Activated CD4-positive, alpha-beta T cell treated with anti-CD3 and anti-CD28 coated beads, Interleukin-2, amount 50 U/mL, for 1 hour (primary cell): ENCODE results near the gene PIEZO2.
"Not testable (repeated sequence)": the region's sequence is repeated elsewhere in the genome, so short reads cannot be mapped to it uniquely, and the experiment has no call there.

Source experiments
- DNase-seq: peaks from one replicate; pipeline ENCODE4 v3.0.0-alpha.2; 2020

Gene PIEZO2

GRCh38 chr18:11149441-11150270 is at the start of gene PIEZO2:
PIEZO2 (minus strand) TSS chr18:11149569; CDS start chr18:11148588, 981 bp downstream.
- DNase-seq: no peak

GRCh38 chr18:11183637-11184036 is 34.3 kb upstream of the PIEZO2 start:
- no peak for DNase-seq

DNA sequence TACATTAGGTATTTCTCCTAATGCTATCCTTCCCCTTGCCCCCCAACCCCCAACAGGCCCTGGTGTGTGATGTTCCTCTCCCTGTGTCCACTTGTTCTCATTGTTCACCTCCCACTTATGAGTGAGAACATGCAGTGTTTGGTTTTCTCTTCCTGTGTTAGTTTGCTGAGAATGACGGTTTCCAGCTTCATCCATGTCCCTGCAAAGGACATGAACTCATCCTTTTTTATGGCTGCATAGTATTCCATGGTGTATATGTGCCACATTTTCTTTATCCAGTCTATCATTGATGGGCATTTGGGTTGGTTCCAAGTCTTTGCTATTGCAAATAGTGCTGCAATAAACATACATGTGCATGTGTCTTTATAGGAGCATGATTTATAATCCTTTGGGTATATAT is 32.3 kb upstream of the PIEZO2 start:
- not testable (repeated sequence) for DNase-seq

- no peak for DNase-seq
These were observed 30.7 kb upstream of the PIEZO2 start for GRCh38 chr18:11179959-11180519.

DNA sequence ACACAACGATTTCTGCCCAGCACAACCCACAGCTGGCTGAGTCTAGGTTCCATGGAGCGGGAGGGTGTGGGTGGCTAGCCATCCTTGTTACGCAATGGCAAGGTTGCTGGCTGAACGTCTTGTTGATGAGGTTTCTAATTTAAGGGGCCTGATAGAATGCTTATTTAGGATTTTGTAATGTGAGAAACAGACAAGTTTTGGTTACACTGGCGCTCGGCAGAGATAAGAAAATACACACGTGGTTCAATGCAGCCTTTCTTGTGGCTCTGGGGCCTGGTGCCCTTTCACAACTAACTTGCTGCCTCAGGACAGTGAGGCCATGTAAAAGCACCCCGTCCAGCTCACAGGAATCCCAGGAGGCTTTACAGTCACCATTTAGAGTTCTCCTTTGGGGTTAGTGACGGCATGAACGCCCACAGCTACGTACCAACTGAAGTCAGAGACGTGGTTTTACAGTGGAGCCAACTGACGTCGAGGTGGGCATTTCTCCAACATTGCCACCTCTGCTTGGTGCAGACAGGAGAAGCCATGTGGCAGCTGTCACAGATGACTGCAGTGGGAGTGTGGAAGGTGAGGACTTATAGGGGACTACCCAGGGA is 29.7 kb upstream of the PIEZO2 start:
- no peak for DNase-seq

DNA sequence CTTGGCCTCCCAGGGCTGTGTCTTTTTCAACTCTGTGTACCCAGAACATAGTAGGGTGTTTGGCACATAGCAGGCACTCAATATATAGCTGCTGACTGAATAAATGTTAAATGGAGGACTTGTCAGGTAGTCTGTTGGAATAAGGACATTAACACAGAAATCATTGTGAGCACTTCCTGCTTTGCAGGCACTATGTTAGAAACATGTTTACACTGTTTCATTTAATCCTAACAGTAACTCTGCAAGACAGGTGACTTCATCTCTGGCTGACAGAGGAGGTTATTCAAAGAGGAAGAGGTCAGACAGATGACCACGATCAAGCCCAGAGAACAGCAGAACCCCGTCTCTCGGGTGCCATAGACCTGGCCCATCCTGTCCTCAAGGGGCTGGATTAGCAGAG is 28.0 kb upstream of the PIEZO2 start:
- no peak for DNase-seq

GRCh38 chr18:11176481-11176881 is 27.1 kb upstream of the PIEZO2 start:
- DNase-seq: no peak

DNA sequence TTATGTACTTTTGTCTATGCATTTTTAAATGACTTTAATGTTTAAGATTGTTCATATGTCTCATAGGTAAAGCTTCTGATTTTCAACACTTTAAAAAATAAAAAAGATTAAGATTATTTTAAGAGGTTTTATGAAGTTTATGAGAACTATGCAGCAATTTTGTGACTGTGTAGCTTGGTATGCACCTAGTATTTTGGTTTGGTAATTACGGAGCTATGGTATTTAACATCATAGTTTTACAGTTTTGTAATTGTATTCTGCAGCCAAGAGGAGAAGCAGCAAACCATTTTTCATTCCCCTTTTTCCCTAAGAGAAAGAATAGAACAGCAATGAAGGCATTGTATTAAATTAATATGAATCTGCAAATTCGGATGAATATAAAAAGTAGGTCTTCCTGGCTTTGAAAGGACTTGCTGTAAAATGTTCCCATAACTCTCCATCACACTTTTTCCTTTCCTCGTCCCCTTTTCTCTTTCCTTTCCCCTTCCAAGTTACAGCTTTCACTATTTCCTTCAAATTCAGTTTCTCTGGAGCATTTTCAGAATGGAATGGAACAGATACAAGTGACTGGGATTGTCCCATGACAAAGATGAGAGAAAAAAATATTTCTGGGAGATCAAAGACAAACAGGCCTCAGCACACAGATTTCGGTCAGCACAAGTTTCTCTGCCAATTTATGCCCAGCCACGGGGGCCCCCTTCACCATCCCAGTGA is 26.1 kb upstream of the PIEZO2 start:
- DNase-seq: no peak

DNA sequence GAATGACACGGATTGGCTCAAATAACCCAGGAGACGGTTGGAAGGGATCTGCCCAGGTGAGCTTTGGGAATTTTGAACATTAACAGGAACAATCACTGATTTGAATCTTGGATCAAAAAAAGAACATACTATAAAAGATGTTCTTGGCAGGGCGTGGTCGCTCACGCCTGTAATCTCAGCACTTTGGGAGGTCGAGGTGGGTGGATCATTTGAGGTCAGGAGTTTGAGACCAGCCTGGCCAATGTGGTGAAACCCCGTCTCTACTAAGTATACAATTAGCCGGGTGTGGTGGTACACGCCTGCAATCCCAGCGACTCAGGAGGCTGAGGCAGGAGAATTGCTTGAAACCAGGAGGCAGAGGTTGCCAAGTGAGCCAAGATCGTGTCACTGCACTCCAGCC is 24.8 kb upstream of the PIEZO2 start:
- not testable (repeated sequence) for DNase-seq

- DNase-seq: no peak
These were observed 18.4 kb upstream of the PIEZO2 start for GRCh38 chr18:11167778-11168177.

DNA sequence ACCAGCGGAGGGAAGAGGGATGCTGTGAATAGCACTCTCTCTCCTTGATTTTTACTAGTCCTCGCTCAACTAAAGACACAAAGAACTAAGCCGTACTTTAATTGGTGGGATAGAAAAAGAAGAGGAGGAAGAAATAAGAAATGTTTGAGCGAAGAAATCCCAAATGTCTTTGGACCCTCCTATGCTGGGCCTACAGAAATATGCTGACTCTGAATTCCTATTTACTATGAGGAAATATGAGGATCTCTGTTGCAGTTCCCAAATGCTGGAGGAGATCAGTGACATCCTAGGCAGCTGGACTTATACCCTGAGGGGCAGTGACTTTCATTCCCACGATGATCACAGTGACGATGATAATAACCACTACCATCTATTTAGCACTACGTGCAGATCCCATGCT is 16.6 kb upstream of the PIEZO2 start:
- DNase-seq: no peak

DNA sequence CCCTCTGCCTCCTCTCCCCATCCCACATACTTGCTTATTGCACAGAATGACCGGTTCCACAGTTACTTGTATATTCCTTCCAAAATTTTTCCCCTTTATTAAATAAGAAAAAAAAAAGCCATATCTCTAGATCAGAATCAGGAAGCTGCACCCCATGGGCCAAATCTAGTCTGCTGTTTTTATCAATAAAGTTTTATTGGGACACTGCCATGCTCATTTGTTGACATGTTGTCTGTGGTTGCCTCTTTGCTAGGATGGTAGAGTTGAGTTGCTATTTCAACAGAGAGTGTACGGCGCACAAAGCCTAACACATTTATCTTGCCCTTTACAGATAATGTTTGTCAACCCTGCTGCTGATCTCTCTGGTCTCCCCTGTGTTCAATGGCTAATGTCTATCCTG is 15.8 kb upstream of the PIEZO2 start:
- DNase-seq: no peak

- no peak for DNase-seq
These were observed 14.3 kb upstream of the PIEZO2 start for GRCh38 chr18:11163665-11164064.

GRCh38 chr18:11162889-11163288 is 13.5 kb upstream of the PIEZO2 start:
- no peak for DNase-seq

DNA sequence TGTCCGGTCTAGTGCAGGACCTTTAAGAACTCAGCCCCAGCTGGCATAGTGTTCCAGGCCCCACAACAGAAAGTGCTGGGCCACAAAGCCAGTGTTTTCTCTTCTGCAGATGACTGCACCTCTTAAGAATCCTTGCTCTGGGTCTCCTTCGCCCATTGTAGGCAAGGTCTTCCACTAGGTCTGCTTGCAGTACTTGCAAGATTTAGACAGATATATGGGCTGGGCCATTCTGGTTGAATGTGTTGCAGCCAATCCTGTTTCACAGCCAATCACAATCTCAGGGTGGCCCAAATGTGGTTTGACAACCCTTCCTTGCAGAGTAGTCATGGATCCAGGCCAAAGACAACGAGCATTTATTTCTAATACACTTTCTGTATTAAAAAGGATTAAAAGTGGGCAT is 13.1 kb upstream of the PIEZO2 start:
- no peak for DNase-seq

- DNase-seq: no peak
These were observed 10.9 kb upstream of the PIEZO2 start for GRCh38 chr18:11160313-11160712.

DNA sequence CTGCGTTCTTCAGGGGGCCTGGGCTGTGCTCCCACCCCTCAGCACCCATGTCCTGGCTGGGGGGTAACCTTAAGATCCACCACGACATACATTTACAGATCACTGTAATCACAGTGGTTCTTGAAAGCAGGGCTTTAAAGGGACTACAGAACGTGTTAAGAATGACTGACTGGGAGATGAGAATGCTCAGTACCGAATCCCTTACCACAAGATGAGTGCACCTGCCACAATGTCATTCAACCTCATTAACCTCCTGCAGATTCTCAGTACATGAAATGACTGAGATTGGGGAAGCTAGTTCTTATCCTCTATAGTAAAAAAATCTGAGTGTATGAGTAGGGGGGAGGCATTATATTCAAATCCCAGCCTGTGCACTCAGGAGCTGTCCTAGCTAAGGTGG is 10.5 kb upstream of the PIEZO2 start:
- no peak for DNase-seq

- no peak for DNase-seq
These were observed 7.6 kb upstream of the PIEZO2 start for GRCh38 chr18:11156978-11157377.

DNA sequence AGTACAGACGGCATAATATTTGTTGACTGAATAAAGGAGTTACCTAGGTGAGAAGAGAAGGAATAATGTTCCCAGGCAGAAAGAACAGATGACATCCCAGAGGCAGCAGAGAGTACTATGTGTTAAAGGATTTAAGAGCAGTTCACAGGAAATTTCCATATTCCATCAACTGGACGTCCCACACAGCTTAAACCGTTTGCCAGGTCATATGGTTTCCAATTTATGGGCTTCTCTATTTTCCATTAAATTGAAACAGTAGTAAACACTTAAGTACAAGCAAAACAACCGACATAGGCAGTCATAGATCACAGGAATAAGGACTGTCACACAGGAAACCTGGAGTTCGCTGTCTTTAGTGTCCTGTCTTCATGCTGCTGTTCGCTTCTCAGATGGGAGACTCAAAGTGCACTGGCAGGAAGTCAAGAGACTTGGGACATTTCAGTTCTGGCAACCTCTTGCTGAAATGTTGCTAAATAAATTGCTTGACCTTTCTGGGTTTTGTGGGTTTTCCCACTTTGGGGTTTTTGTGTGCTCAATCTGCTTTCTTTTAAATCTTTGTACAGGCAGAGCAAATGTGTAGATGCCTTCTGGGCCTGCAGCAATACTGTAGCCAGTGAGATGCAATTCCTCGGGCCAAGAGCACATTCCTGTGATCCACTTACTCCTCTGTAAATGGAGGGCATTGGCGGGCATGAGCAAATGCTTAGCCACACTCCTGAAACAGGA is 5.8 kb upstream of the PIEZO2 start:
- DNase-seq: no peak

- DNase-seq: no peak
These were observed 5.1 kb upstream of the PIEZO2 start for GRCh38 chr18:11154368-11154989.

DNA sequence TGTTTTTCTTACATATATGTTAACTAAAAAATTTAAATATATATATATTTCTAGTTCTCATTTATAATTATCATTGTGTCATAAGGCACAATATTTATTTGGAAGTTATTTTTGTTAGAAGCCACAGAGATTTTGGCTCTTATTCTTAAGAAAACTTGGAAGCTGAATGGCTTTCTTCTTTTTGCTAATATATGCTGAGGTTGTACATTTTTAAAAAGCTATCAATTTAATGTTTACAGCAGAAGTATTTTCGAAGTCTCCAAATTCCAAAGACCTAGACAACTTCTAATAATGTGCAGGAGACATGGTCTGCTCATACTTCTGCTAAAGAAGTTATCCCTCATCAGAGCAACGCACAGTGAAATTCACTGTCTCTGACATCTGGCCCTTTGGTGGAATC is 3.7 kb upstream of the PIEZO2 start:
- no peak for DNase-seq

DNA sequence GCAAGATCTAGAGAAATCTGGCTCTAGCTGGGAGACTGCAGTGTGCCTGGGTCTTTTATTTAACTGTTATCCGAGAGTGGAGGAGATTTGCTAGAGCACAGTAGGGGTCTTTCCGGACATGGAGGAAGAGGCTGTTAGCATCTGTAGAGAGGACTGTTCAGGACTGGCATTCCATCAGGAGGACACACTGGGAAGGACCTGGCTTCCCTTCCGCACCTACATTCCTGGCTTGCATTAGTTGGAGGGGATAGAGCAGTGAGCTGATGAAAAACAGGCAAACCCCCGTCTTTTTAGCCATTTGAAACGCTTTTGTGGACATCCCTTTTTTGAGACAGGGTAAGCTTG is 874 bp upstream of the PIEZO2 start:
- no peak for DNase-seq
